Rectal smooth muscle tissue (tissue), 1 donor: ENCODE results near the gene TIMM50.

ENCODE experiments used
- H3K27ac ChIP-seq: one replicate; pipeline ENCODE4 v1.7.0; 2013; ENCODE audit warnings: low read depth, low read length, inconsistent platforms
- H3K27me3 ChIP-seq: one replicate; pipeline ENCODE4 v1.7.0; 2013; ENCODE audit warnings: low read length; ENCODE audit not compliant: control insufficient read depth, insufficient read depth
- H3K36me3 ChIP-seq: one replicate; pipeline ENCODE4 v1.7.0; 2013; ENCODE audit warnings: low read length; ENCODE audit not compliant: control insufficient read depth, insufficient read depth
- H3K4me1 ChIP-seq: one replicate; pipeline ENCODE4 v1.7.0; 2013; ENCODE audit warnings: low read length; ENCODE audit not compliant: control insufficient read depth, insufficient read depth
- H3K4me3 ChIP-seq: one replicate; pipeline ENCODE4 v1.7.0; 2013; ENCODE audit warnings: low read length
- H3K9ac ChIP-seq: one replicate; pipeline ENCODE4 v1.7.0; 2013; ENCODE audit warnings: low read length

The TIMM50 gene

GRCh38 chr19:39496063-39496462 is 15.4 kb downstream of the TIMM50 start:
- H3K4me1 ChIP-seq: no peaks in the 10 kb centered on the region
- peaks cover 12% of the 10 kb centered on the region for H3K27me3 ChIP-seq
- no peaks in the 10 kb centered on the region for H3K36me3 ChIP-seq
- H3K4me3 ChIP-seq: no peak overlapping the region
- H3K27ac ChIP-seq: no peak overlapping the region
- no peak overlapping the region for H3K9ac ChIP-seq

GRCh38 chr19:39497701-39497995 is 17.0 kb downstream of the TIMM50 start:
- H3K9ac ChIP-seq: no peak overlapping the region
- no peaks in the 10 kb centered on the region for H3K4me1 ChIP-seq
- H3K36me3 ChIP-seq: no peaks in the 10 kb centered on the region
- H3K4me3 ChIP-seq: peak overlapping the region; percentile 33
- H3K27me3 ChIP-seq: peaks cover 12% of the 10 kb centered on the region
- no peak overlapping the region for H3K27ac ChIP-seq

GRCh38 chr19:39497996-39498797 is 17.6 kb downstream of the TIMM50 start:
- H3K27ac ChIP-seq: no peak overlapping the region
- H3K36me3 ChIP-seq: no peaks in the 10 kb centered on the region
- H3K4me1 ChIP-seq: no peaks in the 10 kb centered on the region
- peaks cover 14% of the 10 kb centered on the region for H3K27me3 ChIP-seq
- peak overlapping the region; percentile 33 for H3K4me3 ChIP-seq
- H3K9ac ChIP-seq: no peak overlapping the region

GRCh38 chr19:39498798-39499642 is 18.4 kb downstream of the TIMM50 start, which contains the start of gene DLL3:
DLL3 (plus strand) TSS chr19:39498947; CDS start chr19:39498975, 28 bp downstream.
- Histone ChIP-seq H3K27ac (no peak within 1 kb of the TSS), H3K36me3 (no peaks in the 10 kb centered on the region), H3K4me3 (peak within 1 kb of the TSS; percentile 33), H3K27me3 (peaks cover 19% of the 10 kb centered on the region), H3K9ac (no peak within 1 kb of the TSS), H3K4me1 (no peaks in the 10 kb centered on the region)

- Histone ChIP-seq H3K27me3 (peaks cover 25% of the 10 kb centered on the region), H3K27ac (no peak overlapping the region), H3K36me3 (no peaks in the 10 kb centered on the region), H3K4me1 (no peaks in the 10 kb centered on the region), H3K9ac (no peak overlapping the region), H3K4me3 (no peak overlapping the region)
Observed at GRCh38 chr19:39499932-39500331, 19.3 kb downstream of the TIMM50 start.

- no peaks in the 10 kb centered on the region for H3K36me3 ChIP-seq
- H3K9ac ChIP-seq: no peak overlapping the region
- H3K27me3 ChIP-seq: peaks cover 27% of the 10 kb centered on the region
- no peak overlapping the region for H3K4me3 ChIP-seq
- H3K4me1 ChIP-seq: no peaks in the 10 kb centered on the region
- no peak overlapping the region for H3K27ac ChIP-seq
Observed at GRCh38 chr19:39500543-39500942, 19.9 kb downstream of the TIMM50 start.

- H3K9ac ChIP-seq: no peak overlapping the region
- H3K27ac ChIP-seq: no peak overlapping the region
- peaks cover 29% of the 10 kb centered on the region for H3K27me3 ChIP-seq
- no peak overlapping the region for H3K4me3 ChIP-seq
- H3K4me1 ChIP-seq: no peaks in the 10 kb centered on the region
- H3K36me3 ChIP-seq: no peaks in the 10 kb centered on the region
Observed at GRCh38 chr19:39501340-39501739, 20.7 kb downstream of the TIMM50 start.

GRCh38 chr19:39502640-39503417 is 22.2 kb downstream of the TIMM50 start:
- Histone ChIP-seq H3K27me3 (peaks cover 36% of the 10 kb centered on the region), H3K27ac (no peak overlapping the region)

GRCh38 chr19:39506598-39506943 is 25.9 kb downstream of the TIMM50 start:
- Histone ChIP-seq H3K4me1 (no peaks in the 10 kb centered on the region), H3K27ac (no peak overlapping the region), H3K27me3 (peaks cover 33% of the 10 kb centered on the region), H3K4me3 (no peak overlapping the region), H3K9ac (no peak overlapping the region), H3K36me3 (no peaks in the 10 kb centered on the region)

More at GRCh38 chr19:39502640-39503417, 22.2 kb downstream of the TIMM50 start:
- no peak overlapping the region for H3K9ac ChIP-seq
- no peaks in the 10 kb centered on the region for H3K4me1 ChIP-seq
- H3K4me3 ChIP-seq: no peak overlapping the region
- H3K36me3 ChIP-seq: no peaks in the 10 kb centered on the region

- Histone ChIP-seq H3K27me3 (peaks cover 33% of the 10 kb centered on the region), H3K36me3 (no peaks in the 10 kb centered on the region), H3K4me1 (no peaks in the 10 kb centered on the region), H3K9ac (no peak overlapping the region), H3K27ac (no peak overlapping the region), H3K4me3 (peak overlapping the region; percentile 55)
Observed at GRCh38 chr19:39506944-39507714, 26.5 kb downstream of the TIMM50 start.

- peak overlapping the region; percentile 55 for H3K4me3 ChIP-seq
- no peak overlapping the region for H3K9ac ChIP-seq
Observed at GRCh38 chr19:39507715-39508364, 27.2 kb downstream of the TIMM50 start.

More at GRCh38 chr19:39507715-39508364, 27.2 kb downstream of the TIMM50 start:
- Histone ChIP-seq H3K27me3 (peaks cover 33% of the 10 kb centered on the region), H3K36me3 (no peaks in the 10 kb centered on the region), H3K4me1 (no peaks in the 10 kb centered on the region), H3K27ac (no peak overlapping the region)
